ENCODE data around the gene C17orf67.

- TF ChIP-seq CTCF (IDR thresholded peaks at IDR 0.05) (no peak), POLR2A (IDR thresholded peaks at IDR 0.05) (no peak)
Observed at GRCh38 chr17:56830726-56831368, 2.9 kb downstream of the C17orf67 start.
